KOPT-K1 (cell line): ENCODE data around the gene SEC22A.

Source experiments
- H3K27ac ChIP-seq: fragments of 200-600 bp; sonication (generic); 2 replicates; pipeline ENCODE4 v1.5.1; 2016; ENCODE audit warnings: antibody characterized with exemption, mild to moderate bottlenecking, low read depth, low read length; ENCODE audit not compliant: poor library complexity, severe bottlenecking
- H3K36me3 ChIP-seq: fragments of 200-600 bp; sonication (generic); 2 replicates; pipeline ENCODE4 v1.5.1; 2017; ENCODE audit warnings: antibody characterized with exemption, mild to moderate bottlenecking, low read length, moderate library complexity; ENCODE audit not compliant: insufficient read depth
- H3K9me3 ChIP-seq: fragments of 200-600 bp; sonication (generic); 2 replicates; pipeline ENCODE4 v1.5.1; 2017; ENCODE audit warnings: antibody characterized with exemption, low read length, mild to moderate bottlenecking; ENCODE audit not compliant: insufficient read depth, poor library complexity, severe bottlenecking

SEC22A gene, protein sequence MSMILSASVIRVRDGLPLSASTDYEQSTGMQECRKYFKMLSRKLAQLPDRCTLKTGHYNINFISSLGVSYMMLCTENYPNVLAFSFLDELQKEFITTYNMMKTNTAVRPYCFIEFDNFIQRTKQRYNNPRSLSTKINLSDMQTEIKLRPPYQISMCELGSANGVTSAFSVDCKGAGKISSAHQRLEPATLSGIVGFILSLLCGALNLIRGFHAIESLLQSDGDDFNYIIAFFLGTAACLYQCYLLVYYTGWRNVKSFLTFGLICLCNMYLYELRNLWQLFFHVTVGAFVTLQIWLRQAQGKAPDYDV

GRCh38 chr3:123201557-123202427 is at the start of gene SEC22A:
TSS of gene SEC22A (plus strand) at chr3:123201943. CDS start at chr3:123209218, 7,275 bp downstream.
- Histone ChIP-seq H3K9me3 (no peaks in the 10 kb centered on the region), H3K36me3 (no peaks in the 10 kb centered on the region), H3K27ac (peak within 1 kb of the TSS; percentile 64)

DNA sequence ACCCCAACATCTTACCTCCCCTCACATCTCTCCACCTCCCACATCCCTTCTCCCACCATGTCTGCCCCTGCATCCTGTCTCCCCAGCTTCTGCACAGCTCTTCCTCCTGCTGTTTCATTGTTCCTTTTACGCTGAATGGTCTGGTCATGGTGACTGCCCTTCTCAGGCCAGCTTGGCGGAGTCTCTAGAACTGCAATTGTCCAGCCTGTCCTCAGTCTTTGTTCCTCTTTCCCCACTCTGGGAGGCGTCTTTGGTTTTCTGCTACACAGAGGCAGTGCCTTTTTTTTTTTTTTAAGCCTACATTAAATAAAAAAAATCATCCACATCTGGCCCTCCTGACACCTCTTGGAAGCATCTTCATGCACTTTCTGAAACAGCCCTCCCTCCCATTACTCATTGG is 49.1 kb upstream of the SEC22A start:
- Histone ChIP-seq H3K27ac (no peak overlapping the region), H3K36me3 (peaks cover 86% of the 10 kb centered on the region), H3K9me3 (no peaks in the 10 kb centered on the region)

DNA sequence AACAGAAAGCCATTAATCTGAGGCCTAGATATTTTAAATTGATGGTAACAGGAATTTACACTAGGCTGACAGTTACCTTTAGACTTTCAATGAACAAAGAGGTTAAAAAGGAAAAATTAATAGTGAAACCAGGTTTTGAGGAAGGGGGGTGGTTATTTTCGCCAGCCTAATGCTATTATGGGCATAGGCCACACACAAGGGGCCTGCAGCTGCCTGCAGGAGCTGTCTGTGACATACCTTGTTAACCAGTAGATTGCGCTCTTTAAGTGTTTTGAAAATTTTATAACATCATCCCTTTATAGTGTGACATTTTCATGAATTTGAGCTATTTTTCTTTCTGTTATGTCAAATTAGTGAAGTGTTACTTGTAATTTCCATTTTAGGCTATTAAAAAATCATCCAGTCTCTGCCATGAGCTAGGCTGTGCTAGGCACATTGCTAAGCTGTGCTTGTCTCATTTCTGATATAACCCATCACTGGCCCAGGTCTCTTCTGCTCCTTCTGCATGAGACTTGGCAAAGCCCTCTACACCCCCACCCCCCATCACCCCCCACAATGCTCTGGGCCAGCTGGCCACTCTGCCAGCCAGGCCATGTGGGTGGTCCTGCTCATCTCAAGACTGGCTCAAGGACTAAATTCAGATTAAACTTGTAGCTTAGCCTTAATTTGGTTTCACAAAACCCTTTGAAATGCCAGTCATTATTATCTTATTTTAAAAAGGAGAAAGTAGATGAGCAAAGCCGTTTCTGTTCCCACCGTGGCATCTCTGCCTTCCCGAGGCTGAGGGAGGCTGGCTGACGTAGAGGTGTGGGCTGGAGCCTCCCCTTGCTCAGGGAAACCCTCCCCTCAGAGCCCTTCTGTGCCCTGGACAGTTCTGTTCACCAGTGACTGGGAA is 48.4 kb upstream of the SEC22A start:
- Histone ChIP-seq H3K9me3 (no peaks in the 10 kb centered on the region), H3K27ac (no peak overlapping the region), H3K36me3 (peaks cover 86% of the 10 kb centered on the region)

GRCh38 chr3:123154020-123154985 is 47.4 kb upstream of the SEC22A start:
- Histone ChIP-seq H3K9me3 (no peaks in the 10 kb centered on the region), H3K27ac (no peak overlapping the region), H3K36me3 (peaks cover 85% of the 10 kb centered on the region)

DNA sequence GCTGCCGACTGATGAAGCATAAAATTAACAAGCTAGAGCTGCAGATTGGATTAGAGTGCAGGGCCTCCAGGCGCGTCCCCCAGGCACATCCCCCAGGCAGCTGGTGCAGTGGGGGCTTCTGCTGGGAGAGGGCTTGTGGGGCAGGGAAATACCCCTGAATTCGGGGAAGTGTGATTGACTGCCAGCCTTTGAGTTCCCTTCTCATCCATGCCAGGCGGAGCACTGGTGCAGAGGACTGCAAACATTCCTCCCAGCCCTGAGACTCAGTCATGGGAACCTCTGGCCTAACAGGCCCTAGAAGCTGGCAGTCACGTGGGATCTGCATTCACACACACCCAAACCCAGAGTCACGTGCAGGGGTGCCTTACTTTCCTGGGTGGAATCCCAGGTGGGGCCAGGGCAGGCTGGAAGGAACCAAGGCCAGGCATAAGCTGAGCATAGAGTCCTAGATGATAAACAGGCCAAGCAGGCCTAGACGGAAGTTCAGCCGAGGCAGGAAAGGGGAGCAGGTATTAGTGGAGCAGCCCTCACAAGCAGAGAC is 46.2 kb upstream of the SEC22A start:
- Histone ChIP-seq H3K27ac (no peak overlapping the region), H3K36me3 (peaks cover 84% of the 10 kb centered on the region), H3K9me3 (no peaks in the 10 kb centered on the region)

DNA sequence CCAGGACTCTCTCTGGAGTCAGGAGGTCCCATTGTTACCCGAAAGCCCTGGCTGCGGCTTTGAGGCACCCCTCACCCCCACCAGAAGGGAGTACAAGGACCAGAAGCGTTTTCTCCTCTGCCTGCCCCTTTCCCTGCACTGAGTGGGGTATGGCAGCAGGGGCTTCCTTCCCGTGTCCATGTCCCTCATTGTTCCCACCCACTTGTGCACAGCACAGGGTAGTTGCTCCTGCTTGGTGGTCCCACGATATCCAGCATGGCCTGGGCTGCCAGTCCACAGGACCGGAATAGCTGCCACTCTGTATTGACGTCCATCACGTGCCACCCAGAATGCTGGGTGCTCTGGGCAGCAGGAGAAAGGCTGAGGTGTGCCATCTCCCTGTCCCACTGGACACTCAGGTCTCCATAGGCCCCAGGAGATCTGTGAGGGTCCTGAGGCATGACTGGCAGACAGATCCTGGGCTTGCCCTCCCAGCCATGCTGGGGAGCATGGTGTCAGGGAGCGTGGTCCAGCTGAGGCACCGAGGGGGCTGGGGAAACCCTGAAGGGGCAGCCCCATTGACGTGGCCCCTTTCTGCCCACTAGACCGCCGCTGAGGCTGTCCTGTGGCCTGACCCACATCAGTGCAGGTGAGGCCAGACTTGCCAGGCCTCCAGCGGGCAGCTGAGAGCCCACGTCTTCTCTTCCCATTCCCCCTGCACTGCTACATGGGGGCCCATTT is 45.3 kb upstream of the SEC22A start:
- no peak overlapping the region for H3K27ac ChIP-seq
- H3K9me3 ChIP-seq = no peaks in the 10 kb centered on the region
- H3K36me3 ChIP-seq = peaks cover 84% of the 10 kb centered on the region

DNA sequence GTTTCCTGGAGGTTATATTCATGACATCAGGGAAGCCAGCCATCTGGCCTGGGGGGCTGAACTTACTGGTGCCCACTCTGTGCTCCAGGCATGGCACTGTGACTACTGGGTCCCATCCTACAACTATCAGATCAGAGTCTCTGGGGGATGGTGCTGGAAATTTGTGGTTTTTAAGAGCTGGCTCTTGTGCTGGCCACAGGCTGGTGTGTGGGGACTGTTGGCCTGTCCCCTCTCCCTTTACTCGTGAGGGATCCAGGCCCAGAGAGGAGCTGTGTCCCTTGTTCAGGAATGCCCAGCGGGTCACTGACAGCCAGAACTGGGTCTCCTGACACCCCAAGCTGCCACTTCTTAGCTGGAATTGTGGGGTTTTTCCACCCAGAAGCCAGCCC is 44.5 kb upstream of the SEC22A start:
- Histone ChIP-seq H3K36me3 (peaks cover 82% of the 10 kb centered on the region), H3K9me3 (no peaks in the 10 kb centered on the region), H3K27ac (no peak overlapping the region)

- no peaks in the 10 kb centered on the region for H3K9me3 ChIP-seq
- H3K27ac ChIP-seq = no peak overlapping the region
- H3K36me3 ChIP-seq = peaks cover 83% of the 10 kb centered on the region
These were observed 44.0 kb upstream of the SEC22A start for GRCh38 chr3:123157598-123158287.

DNA sequence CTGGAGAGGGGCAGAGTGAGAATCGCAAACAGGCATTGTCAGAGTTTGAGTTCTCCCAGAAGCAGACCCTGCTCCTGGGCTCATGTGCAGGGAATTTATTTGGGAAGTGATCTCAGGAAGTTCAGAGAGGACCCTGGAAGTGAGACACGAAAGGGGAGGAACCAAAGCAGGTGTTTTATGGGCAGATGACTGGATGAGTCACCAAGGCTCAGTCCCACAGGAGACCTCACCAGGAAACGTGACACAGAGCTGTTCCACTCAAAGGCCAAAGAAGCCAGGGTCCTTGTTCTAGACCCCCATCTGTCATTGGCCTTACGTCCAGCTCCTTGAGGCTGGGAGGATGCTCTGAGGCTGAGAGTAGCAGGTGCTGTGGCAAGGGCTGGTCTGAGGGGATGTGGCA is 43.4 kb upstream of the SEC22A start:
- H3K9me3 ChIP-seq = no peaks in the 10 kb centered on the region
- no peak overlapping the region for H3K27ac ChIP-seq
- H3K36me3 ChIP-seq = peaks cover 84% of the 10 kb centered on the region

GRCh38 chr3:123158899-123159390 is 42.8 kb upstream of the SEC22A start:
- no peak overlapping the region for H3K27ac ChIP-seq
- H3K36me3 ChIP-seq = peaks cover 83% of the 10 kb centered on the region; the same call in 1 of the 2 replicates
- H3K9me3 ChIP-seq = no peaks in the 10 kb centered on the region

DNA sequence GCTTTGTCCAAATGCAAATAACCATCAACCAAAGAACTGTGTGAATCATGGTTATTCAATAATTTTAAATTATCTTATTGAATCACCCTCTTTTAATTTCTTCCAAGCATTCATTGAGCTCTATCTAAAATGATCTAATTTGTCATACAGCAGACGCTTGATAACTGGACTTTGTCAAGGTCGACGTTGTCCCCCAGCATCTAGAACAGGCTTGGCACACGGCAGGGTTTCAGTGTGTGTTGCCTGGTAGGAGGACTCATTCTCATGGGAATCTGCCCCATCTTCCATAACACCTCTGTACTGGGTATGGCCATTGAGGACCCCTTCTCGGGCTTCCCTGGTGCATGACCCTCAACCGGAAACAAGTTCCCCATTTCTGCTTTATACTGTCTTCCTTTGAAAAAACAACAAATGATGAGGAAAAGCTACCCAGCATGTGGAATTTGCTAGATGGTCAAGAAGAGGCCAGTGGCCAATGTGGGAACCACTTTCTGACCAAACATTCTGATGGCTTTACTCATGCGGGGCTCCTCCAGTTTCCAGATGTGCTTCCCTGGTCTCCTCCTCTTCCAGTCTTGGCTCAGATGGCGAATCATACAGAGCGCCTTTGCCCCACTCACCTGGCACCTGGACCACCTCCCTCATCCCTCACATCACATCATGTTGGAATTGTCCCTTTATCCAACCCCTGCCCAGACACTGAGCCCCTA is 41.7 kb upstream of the SEC22A start:
- H3K27ac ChIP-seq = no peak overlapping the region
- peaks cover 83% of the 10 kb centered on the region for H3K36me3 ChIP-seq
- H3K9me3 ChIP-seq = peaks cover 3% of the 10 kb centered on the region

DNA sequence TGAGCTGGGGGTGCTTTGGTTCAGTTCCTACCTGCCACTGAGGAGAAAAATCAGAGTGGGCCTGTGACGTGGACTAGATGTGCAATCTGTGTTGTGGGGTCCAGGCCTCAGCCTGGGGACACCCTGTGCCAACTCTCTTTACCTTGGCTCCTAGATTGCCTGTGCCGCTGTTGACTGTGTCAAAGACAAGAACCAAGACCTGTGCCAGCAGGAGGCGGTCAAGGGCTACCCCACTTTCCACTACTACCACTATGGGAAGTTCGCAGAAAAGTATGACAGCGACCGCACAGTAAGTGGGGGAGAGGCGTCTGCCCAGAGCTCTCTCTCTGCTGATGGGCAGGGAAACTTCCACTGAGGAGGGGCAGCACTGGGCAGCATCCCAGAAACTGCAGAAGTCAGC is 40.6 kb upstream of the SEC22A start:
- peaks cover 77% of the 10 kb centered on the region for H3K36me3 ChIP-seq

More for the DNA sequence above, 40.6 kb upstream of the SEC22A start:
- H3K27ac ChIP-seq = no peak overlapping the region
- peaks cover 5% of the 10 kb centered on the region for H3K9me3 ChIP-seq
